GM23338 (cell line): ENCODE measurements around the gene CACNB3.

Source experiments
- CREB1 ChIP-seq: fragments of 250-450 bp; sonication (Bioruptor Pico); IDR thresholded peaks from 2 replicates; pipeline ENCODE4 v1.5.0; 2020; ENCODE audit warnings: low read depth, mild to moderate bottlenecking, moderate library complexity
- CTCF ChIP-seq, 2 experiments: fragments of 200-600 bp in 1 of 2; sonication (generic) in 1 of 2; conservative IDR thresholded peaks; 2 replicates each; pipeline versions ENCODE4 v1.5.1 to v1.6.1; 2016 to 2017; ENCODE audit warnings: antibody characterized with exemption in 2 of 2, low read depth in 2 of 2, mild to moderate bottlenecking in 2 of 2, moderate library complexity in 1 of 2
- ETS1 ChIP-seq: IDR thresholded peaks from 2 replicates; pipeline ENCODE4 v1.6.1; 2016; ENCODE audit warnings: antibody characterized with exemption
- EZH2 ChIP-seq: fragments of 200-600 bp; sonication (generic); IDR thresholded peaks from one replicate; pipeline ENCODE4 v1.8.0; 2017; ENCODE audit warnings: antibody characterized with exemption, mild to moderate bottlenecking, low read depth; ENCODE audit not compliant: unreplicated experiment
- EZH2phosphoT487 ChIP-seq: fragments of 200-600 bp; sonication (generic); IDR thresholded peaks from one replicate; pipeline ENCODE4 v1.8.1; 2018; ENCODE audit warnings: antibody characterized with exemption; ENCODE audit not compliant: unreplicated experiment
- JUNB ChIP-seq: IDR thresholded peaks from one replicate; pipeline ENCODE4 v1.6.1; 2016; ENCODE audit warnings: antibody characterized with exemption; ENCODE audit not compliant: unreplicated experiment
- NANOG ChIP-seq: IDR thresholded peaks from 2 replicates; pipeline ENCODE4 v1.6.1; 2016; ENCODE audit warnings: antibody characterized with exemption, borderline replicate concordance
- POLR2AphosphoS5 ChIP-seq: IDR thresholded peaks from 2 replicates; pipeline ENCODE4 v1.6.1; 2016; ENCODE audit warnings: antibody characterized with exemption, low read depth
- REST ChIP-seq: IDR thresholded peaks from one replicate; pipeline ENCODE4 v1.6.1; 2018; ENCODE audit warnings: antibody characterized with exemption; ENCODE audit not compliant: unreplicated experiment
- STAT1 ChIP-seq: IDR thresholded peaks from one replicate; pipeline ENCODE4 v1.6.1; 2016; ENCODE audit warnings: antibody characterized with exemption; ENCODE audit not compliant: unreplicated experiment
- ZNF114 ChIP-seq: fragments of 250-450 bp; sonication (Bioruptor Pico); IDR thresholded peaks from 2 replicates; pipeline ENCODE4 v1.5.0; 2020; ENCODE audit warnings: mild to moderate bottlenecking, moderate library complexity
- ZNF331 ChIP-seq: fragments of 250-450 bp; sonication (Bioruptor Pico); IDR thresholded peaks from 2 replicates; pipeline ENCODE4 v1.5.0; 2020; ENCODE audit warnings: low read depth, mild to moderate bottlenecking, moderate library complexity

- TF ChIP-seq CTCF (conservative IDR thresholded peaks at IDR 0.05; ENCODE audit: low read depth in 2 of 2) (no peak), POLR2AphosphoS5 (no peak), EZH2phosphoT487 (no peak), EZH2 (no peak), CREB1 (CRISPR knock-in tag) (no peak), ETS1 (no peak), STAT1 (no peak), REST (no peak), ZNF114 (no peak), ZNF331 (no peak), JUNB (no peak), NANOG (no peak)
These were observed 46.6 kb upstream of the CACNB3 start for GRCh38 chr12:48771588-48772112.
